MM.1S (cell line): ENCODE data around the gene INHBC.

Source experiments
- CTCF ChIP-seq: fragments of 300-600 bp; sonication (generic); IDR thresholded peaks from 2 replicates; pipeline ENCODE4 v1.5.1; 2016; ENCODE audit warnings: antibody characterized with exemption, low read length, mixed read lengths
- EZH2 ChIP-seq: fragments of 300-600 bp; sonication (generic); optimal IDR thresholded peaks from 2 replicates; pipeline ENCODE3; 2017; ENCODE audit warnings: low read depth, mild to moderate bottlenecking, antibody characterized with exemption, low read length, mixed read lengths

- TF ChIP-seq EZH2 (no peak), CTCF (no peak)
These were observed 46.2 kb upstream of the INHBC start for GRCh38 chr12:57388425-57388824.
